Stomach smooth muscle (tissue), 2 donors: ENCODE results near the gene SMAGP.
A peak's percentile ranks its signal among the peaks of the same experiment; 100 is the strongest.
"Not testable (repeated sequence)": the region's sequence is repeated elsewhere in the genome, so short reads cannot be mapped to it uniquely, and the experiment has no call there.

Experiments used
- H3K27ac ChIP-seq: one replicate; pipeline ENCODE4 v1.7.0; 2013; ENCODE audit warnings: mild to moderate bottlenecking, low read length, inconsistent platforms
- H3K27me3 ChIP-seq, 2 donors: one replicate each; pipeline ENCODE4 v1.7.0; 2013; ENCODE audit warnings: low read length in 2 of 2; ENCODE audit not compliant: insufficient read depth in 2 of 2, control insufficient read depth in 1 of 2
- H3K36me3 ChIP-seq, 2 donors: one replicate each; pipeline ENCODE4 v1.7.0; 2013; ENCODE audit warnings: low read length in 2 of 2; ENCODE audit not compliant: control insufficient read depth in 2 of 2, insufficient read depth in 2 of 2
- H3K4me1 ChIP-seq: one replicate; pipeline ENCODE4 v1.7.0; 2013; ENCODE audit warnings: low read length; ENCODE audit not compliant: control insufficient read depth, insufficient read depth
- H3K4me3 ChIP-seq, 2 donors: one replicate each; pipeline ENCODE4 v1.7.0; 2013; ENCODE audit warnings: low read length in 2 of 2
- H3K9ac ChIP-seq, 2 donors: one replicate each; pipeline ENCODE4 v1.7.0; 2013; ENCODE audit warnings: low read length in 2 of 2, mild to moderate bottlenecking in 1 of 2
- H3K9me3 ChIP-seq, 2 donors: one replicate each; pipeline ENCODE4 v1.7.0; 2013; ENCODE audit warnings: low read length in 2 of 2; ENCODE audit not compliant: control insufficient read depth in 2 of 2
- donor health status: healthy.
- donor health status: Pancreatic carcinoma.

The SMAGP gene

GRCh38 chr12:51224625-51225024 lies 45.6 kb downstream of the SMAGP start:
- H3K36me3 ChIP-seq = no peaks in the 10 kb centered on the region
- H3K27me3 ChIP-seq = no peaks in the 10 kb centered on the region
- no peaks in the 10 kb centered on the region for H3K9me3 ChIP-seq
- no peak overlapping the region for H3K27ac ChIP-seq
- H3K4me1 ChIP-seq = no peaks in the 10 kb centered on the region
- H3K4me3 ChIP-seq = no peak overlapping the region
- H3K9ac ChIP-seq = no peak overlapping the region

DNA sequence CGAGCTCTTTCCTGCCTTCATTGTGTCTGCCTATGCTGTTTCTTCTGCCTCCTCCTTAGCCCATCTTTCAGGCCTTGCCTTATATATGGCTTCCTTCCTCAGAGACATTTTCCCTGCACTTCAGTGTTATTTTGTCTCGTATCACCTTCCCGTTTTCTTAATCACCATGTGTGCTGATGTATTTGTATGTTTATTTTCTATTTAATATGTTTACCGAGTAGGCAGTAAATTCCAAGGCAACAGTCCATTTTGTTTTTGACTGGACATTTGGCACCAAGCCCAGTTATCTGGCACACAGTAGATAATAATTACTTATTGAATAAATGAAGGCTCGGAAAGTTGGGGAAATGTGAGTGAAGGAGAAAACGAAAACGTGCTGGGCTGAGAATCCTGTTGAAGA lies 47.8 kb downstream of the SMAGP start:
- no peaks in the 10 kb centered on the region for H3K9me3 ChIP-seq
- no peak overlapping the region for H3K9ac ChIP-seq
- H3K27me3 ChIP-seq = no peaks in the 10 kb centered on the region
- no peak overlapping the region for H3K27ac ChIP-seq
- H3K4me3 ChIP-seq = no peak overlapping the region
- no peaks in the 10 kb centered on the region for H3K36me3 ChIP-seq
- peaks cover 9% of the 10 kb centered on the region for H3K4me1 ChIP-seq

DNA sequence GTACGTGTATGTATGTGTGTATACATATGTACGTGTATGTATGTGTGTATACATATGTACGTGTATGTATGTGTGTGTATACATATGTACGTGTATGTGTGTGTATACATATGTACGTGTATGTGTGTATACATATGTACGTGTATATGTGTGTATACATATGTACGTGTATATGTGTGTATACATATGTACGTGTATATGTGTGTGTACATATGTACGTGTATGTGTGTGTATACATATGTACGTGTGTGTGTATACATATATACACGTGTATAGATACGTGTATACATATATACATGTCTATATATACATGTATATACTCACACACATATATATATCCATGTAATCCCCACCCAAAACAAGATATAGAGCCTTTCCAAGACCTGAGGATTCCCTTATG lies 50.4 kb downstream of the SMAGP start:
- H3K9me3 ChIP-seq, H3K9ac ChIP-seq, H3K36me3 ChIP-seq, H3K27me3 ChIP-seq, H3K4me3 ChIP-seq, H3K27ac ChIP-seq: not testable (repeated sequence)
- peaks cover 15% of the 10 kb centered on the region for H3K4me1 ChIP-seq

DNA sequence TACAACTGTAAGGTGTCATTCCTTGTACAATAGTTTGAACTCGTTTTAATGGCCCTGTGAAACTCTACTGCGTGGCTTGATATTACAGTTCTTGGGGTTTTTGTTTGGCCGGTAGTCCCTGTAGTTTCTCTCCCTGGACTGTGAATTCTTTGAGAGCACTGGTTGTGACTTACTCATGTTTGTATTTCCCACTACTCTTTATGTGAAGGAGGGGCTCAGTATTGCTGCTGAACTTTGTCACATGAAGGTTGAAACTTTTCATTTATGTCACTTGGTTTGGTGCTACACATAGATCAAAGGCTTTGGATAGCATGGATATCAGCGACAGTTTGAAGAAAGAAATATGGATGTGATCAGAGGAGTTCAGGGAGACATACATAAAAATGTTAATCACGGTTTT lies 50.9 kb downstream of the SMAGP start:
- peaks cover 15% of the 10 kb centered on the region for H3K4me1 ChIP-seq
- H3K9ac ChIP-seq = peak overlapping the region; percentile 93 to 98
- no peaks in the 10 kb centered on the region for H3K36me3 ChIP-seq
- H3K9me3 ChIP-seq = no peaks in the 10 kb centered on the region
- H3K27ac ChIP-seq = peak overlapping the region; percentile 90
- H3K27me3 ChIP-seq = no peaks in the 10 kb centered on the region
- H3K4me3 ChIP-seq = no peak overlapping the region

DNA sequence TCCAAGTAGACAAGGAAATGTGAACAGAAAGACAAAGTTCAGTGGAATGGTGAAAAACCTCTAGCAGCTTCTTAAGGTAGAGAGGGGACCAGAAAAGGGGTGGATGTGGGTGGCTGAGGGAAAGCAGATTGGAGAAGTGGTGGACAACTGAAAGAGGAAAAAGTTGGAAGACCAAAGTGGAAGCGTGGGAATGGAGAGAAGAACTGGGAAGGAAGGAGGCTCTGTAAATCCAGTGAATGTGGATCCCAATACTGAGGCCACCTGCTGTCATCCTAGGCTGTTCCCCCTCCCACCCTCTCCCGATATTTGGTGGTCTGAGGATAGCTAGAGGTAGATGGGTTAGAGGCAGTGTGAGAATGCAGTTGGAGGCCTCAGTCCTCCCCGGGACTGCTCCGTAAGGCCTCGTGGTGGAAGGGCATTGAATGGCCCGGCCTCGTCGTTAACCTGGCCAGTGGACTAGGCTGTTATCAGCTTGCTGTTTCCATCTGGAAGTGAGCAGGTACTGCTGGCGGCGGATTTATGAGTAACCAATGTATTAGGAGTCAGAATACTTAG lies 51.5 kb downstream of the SMAGP start:
- H3K27me3 ChIP-seq = no peaks in the 10 kb centered on the region
- no peaks in the 10 kb centered on the region for H3K9me3 ChIP-seq
- H3K36me3 ChIP-seq = no peaks in the 10 kb centered on the region
- H3K4me1 ChIP-seq = peaks cover 15% of the 10 kb centered on the region
- H3K4me3 ChIP-seq = peak overlapping the region; percentile 91 to 97
- H3K27ac ChIP-seq = peak overlapping the region; percentile 90
- peak overlapping the region; percentile 93 to 98 for H3K9ac ChIP-seq

DNA sequence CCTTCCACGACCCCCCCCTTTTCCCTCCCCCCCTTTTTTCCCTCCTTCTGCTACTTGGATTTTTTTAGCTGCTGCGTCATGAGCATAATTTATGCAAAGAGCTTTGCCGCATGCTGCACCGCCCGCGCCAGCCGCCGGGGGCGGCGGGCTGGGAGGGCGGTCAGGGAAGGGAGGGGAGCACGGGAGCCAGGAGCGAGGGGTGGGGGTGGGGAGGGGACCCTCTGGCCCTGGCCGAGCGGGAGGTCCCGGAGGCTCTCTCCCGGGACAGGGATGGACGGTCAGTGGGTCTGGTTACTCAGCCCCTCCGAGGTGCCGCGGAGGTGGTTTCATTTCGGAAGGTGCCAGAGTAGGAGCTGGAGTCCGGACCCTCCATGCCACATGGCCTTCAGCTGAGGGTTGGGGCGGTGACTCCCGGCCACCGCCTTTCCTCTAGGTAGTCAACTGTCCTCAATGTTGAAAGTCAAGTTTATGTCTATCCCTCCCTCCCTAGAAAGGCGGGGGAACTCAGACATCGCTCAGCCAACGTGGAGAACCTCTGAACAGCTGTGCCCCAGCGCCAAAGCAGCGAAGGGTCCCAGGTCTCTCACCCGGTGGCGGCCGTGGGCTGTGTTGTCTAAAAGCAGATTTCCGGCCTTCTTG lies 52.1 kb downstream of the SMAGP start, which contains the start of gene POU6F1:
Gene POU6F1 (minus strand): TSS at position 95 of the 639 bp plus-strand sequence. CDS start 11,226 bp downstream, outside the sequence.
- H3K9ac ChIP-seq = peak within 1 kb of the TSS; percentile 93 to 98
- H3K4me1 ChIP-seq = peaks cover 15% of the 10 kb centered on the region
- no peaks in the 10 kb centered on the region for H3K9me3 ChIP-seq
- peak within 1 kb of the TSS; percentile 90 for H3K27ac ChIP-seq
- peak within 1 kb of the TSS; percentile 91 to 97 for H3K4me3 ChIP-seq
- no peaks in the 10 kb centered on the region for H3K36me3 ChIP-seq
- no peaks in the 10 kb centered on the region for H3K27me3 ChIP-seq

DNA sequence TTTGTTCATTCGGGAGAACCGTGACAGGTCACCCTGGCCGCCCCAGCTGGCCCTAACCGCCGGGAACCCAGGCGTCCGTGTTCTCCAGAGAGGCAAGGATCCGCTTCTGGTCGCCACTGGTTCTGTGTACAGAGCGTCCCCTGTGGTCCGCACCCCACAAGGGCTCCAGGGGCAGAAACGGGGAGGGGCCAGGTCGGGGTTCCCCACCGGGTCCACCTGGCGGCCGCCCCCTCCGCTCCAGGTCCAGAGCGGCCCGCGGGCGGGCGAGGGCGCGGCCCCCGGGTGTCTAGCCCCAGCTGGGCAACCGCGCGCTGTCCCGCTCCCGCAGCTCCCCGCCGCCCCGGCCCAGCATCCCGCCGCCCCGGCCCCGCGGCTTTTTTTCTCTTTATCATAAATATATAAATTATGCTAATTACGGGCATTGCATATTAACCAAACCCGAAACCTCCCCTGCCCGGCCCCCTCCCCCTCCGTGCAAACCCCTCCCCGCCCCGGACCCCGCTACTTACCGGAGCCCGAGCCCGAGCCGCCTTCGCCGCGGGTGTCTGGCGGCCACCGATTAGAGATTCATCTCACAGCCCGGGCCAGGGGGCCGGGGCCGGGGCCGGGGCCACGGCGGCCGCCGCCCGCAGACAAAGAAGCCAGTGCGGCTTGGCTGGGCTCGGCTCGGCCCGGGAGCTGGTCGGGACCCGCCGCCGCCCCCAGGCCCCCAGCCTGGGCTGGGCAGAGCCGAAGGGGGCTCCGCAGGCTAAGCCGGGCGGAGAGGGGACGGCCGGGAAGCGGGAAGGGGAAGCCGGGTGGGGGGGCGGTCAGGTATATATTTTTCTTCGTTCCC lies 52.9 kb downstream of the SMAGP start:
- Histone ChIP-seq H3K9ac (peak overlapping the region; percentile 75 to 98), H3K27ac (peak overlapping the region; percentile 90), H3K9me3 (no peaks in the 10 kb centered on the region), H3K27me3 (no peaks in the 10 kb centered on the region), H3K4me1 (peaks cover 15% of the 10 kb centered on the region), H3K36me3 (no peaks in the 10 kb centered on the region), H3K4me3 (peak overlapping the region; percentile 91 to 97)

DNA sequence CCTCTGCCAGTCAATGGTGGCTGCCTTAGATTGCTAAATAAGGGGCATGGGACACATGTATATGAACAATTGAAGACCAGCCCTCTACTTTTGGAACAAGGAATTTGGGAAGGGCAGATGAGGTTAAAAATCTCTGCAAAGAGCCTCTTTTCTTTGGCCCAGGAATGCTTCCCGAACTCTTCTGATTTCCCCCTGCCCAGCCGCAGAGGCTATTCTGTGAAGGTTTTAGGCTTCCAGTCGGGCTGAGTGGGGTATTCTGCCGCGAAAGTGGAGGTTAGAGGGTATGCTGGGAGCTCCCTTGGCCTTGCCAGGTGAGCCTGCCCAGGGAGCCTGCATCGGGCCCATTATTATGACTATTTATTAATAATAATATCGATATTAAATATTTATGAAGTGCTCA lies 53.6 kb downstream of the SMAGP start:
- peak overlapping the region; percentile 75 to 80 for H3K9ac ChIP-seq

DNA sequence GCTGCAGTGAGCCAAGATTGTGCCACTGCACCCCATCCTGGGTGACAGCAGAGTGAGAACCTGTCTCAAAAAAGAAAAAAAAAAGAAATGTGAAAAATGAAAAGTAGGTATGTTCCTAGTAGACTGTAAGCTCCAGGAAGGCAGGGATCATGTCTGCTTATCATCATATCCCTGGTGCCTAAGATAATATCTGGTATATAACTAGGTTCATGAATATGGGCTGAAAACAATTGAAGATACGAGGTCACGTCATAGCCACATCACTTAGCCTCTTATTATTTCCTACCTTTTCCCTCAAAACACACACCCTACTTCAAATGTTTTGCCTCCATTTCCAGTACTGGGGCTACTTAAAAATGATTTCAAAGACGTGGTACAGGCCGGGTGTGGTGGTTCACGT lies 55.3 kb downstream of the SMAGP start:
- Histone ChIP-seq H3K9ac (no peak overlapping the region), H3K27me3 (no peaks in the 10 kb centered on the region), H3K4me1 (peaks cover 15% of the 10 kb centered on the region)

More for the DNA sequence above, 53.6 kb downstream of the SMAGP start:
- H3K4me3 ChIP-seq = peak overlapping the region; percentile 73 to 81
- H3K4me1 ChIP-seq = peaks cover 15% of the 10 kb centered on the region
- peak overlapping the region; percentile 90 for H3K27ac ChIP-seq
- no peaks in the 10 kb centered on the region for H3K36me3 ChIP-seq
- H3K9me3 ChIP-seq = no peaks in the 10 kb centered on the region
- no peaks in the 10 kb centered on the region for H3K27me3 ChIP-seq

GRCh38 chr12:51210690-51211395 lies 59.4 kb downstream of the SMAGP start:
- no peak overlapping the region for H3K4me3 ChIP-seq
- H3K36me3 ChIP-seq = peaks cover 3 to 12% of the 10 kb centered on the region in 2 donors
- no peak overlapping the region for H3K27ac ChIP-seq
- H3K4me1 ChIP-seq = no peaks in the 10 kb centered on the region
- H3K9me3 ChIP-seq = no peaks in the 10 kb centered on the region
- H3K9ac ChIP-seq = no peak overlapping the region
- H3K27me3 ChIP-seq = no peaks in the 10 kb centered on the region

More for the DNA sequence above, 55.3 kb downstream of the SMAGP start:
- H3K4me3 ChIP-seq = no peak overlapping the region
- H3K9me3 ChIP-seq = no peaks in the 10 kb centered on the region
- H3K36me3 ChIP-seq = peaks cover 0 to 6% of the 10 kb centered on the region in 2 donors
- no peak overlapping the region for H3K27ac ChIP-seq
